Skeletal muscle satellite cell (primary cell): ENCODE data around the gene TREML2.

ENCODE experiments used
- H3K27me3 ChIP-seq: 2 replicates; pipeline ENCODE4 v1.7.0; 2013; ENCODE audit warnings: low read length; ENCODE audit not compliant: control insufficient read depth, insufficient read depth
- H3K36me3 ChIP-seq: 2 replicates; pipeline ENCODE4 v1.7.0; 2013; ENCODE audit warnings: mild to moderate bottlenecking, control low read depth, low read length; ENCODE audit not compliant: insufficient read depth
- H3K4me1 ChIP-seq: 2 replicates; pipeline ENCODE4 v1.7.0; 2013; ENCODE audit warnings: low read length; ENCODE audit not compliant: control insufficient read depth, insufficient read depth
- H3K4me2 ChIP-seq: 2 replicates; pipeline ENCODE4 v1.7.0; 2013; ENCODE audit warnings: mild to moderate bottlenecking, low read length
- H3K4me3 ChIP-seq: 2 replicates; pipeline ENCODE4 v1.7.0; 2013; ENCODE audit warnings: low read length
- H3K9ac ChIP-seq: 2 replicates; pipeline ENCODE4 v1.7.0; 2013; ENCODE audit warnings: mild to moderate bottlenecking, low read depth, low read length, moderate library complexity
- H3K9me3 ChIP-seq: replicated peaks from 2 replicates; pipeline ENCODE4 v1.7.0; 2013; ENCODE audit warnings: mild to moderate bottlenecking, control low read depth, low read length

TREML2 gene

GRCh38 chr6:41228096-41228495 is 27.1 kb upstream of the TREML2 start, which contains the start of gene TREML4:
Gene TREML4 (plus strand): TSS chr6:41228349. CDS start chr6:41228428, 79 bp downstream.
- Histone ChIP-seq H3K9ac (no peak within 1 kb of the TSS), H3K9me3 (no peaks in the 10 kb centered on the region), H3K4me1 (no peaks in the 10 kb centered on the region), H3K36me3 (no peaks in the 10 kb centered on the region), H3K4me2 (no peak within 1 kb of the TSS), H3K4me3 (no peak within 1 kb of the TSS), H3K27me3 (no peaks in the 10 kb centered on the region)

GRCh38 chr6:41226752-41227151 is 25.8 kb upstream of the TREML2 start:
- Histone ChIP-seq H3K9me3 (no peaks in the 10 kb centered on the region), H3K4me3 (no peak overlapping the region), H3K4me1 (no peaks in the 10 kb centered on the region)

GRCh38 chr6:41224800-41225199 is 23.9 kb upstream of the TREML2 start:
- Histone ChIP-seq H3K36me3 (no peaks in the 10 kb centered on the region), H3K4me1 (no peaks in the 10 kb centered on the region), H3K9ac (no peak overlapping the region), H3K4me2 (no peak overlapping the region), H3K4me3 (no peak overlapping the region), H3K27me3 (no peaks in the 10 kb centered on the region), H3K9me3 (no peaks in the 10 kb centered on the region)

More at GRCh38 chr6:41226752-41227151, 25.8 kb upstream of the TREML2 start:
- Histone ChIP-seq H3K9ac (no peak overlapping the region), H3K4me2 (no peak overlapping the region), H3K36me3 (no peaks in the 10 kb centered on the region), H3K27me3 (no peaks in the 10 kb centered on the region)

GRCh38 chr6:41222513-41222912 is 21.6 kb upstream of the TREML2 start:
- Histone ChIP-seq H3K9me3 (no peaks in the 10 kb centered on the region), H3K27me3 (no peaks in the 10 kb centered on the region), H3K36me3 (no peaks in the 10 kb centered on the region), H3K9ac (no peak overlapping the region), H3K4me2 (no peak overlapping the region), H3K4me1 (no peaks in the 10 kb centered on the region), H3K4me3 (no peak overlapping the region)

GRCh38 chr6:41222045-41222444 is 21.1 kb upstream of the TREML2 start:
- H3K27me3 ChIP-seq = no peaks in the 10 kb centered on the region
- no peaks in the 10 kb centered on the region for H3K4me1 ChIP-seq
- H3K4me2 ChIP-seq = no peak overlapping the region
- no peaks in the 10 kb centered on the region for H3K9me3 ChIP-seq
- H3K36me3 ChIP-seq = no peaks in the 10 kb centered on the region
- no peak overlapping the region for H3K9ac ChIP-seq
- no peak overlapping the region for H3K4me3 ChIP-seq

- no peak overlapping the region for H3K4me2 ChIP-seq
- no peaks in the 10 kb centered on the region for H3K36me3 ChIP-seq
- H3K4me1 ChIP-seq = no peaks in the 10 kb centered on the region
- H3K9me3 ChIP-seq = no peaks in the 10 kb centered on the region
- H3K4me3 ChIP-seq = no peak overlapping the region
- no peak overlapping the region for H3K9ac ChIP-seq
- H3K27me3 ChIP-seq = peaks cover 5% of the 10 kb centered on the region
Measured at GRCh38 chr6:41216616-41217015, 15.7 kb upstream of the TREML2 start.

- H3K9me3 ChIP-seq = no peaks in the 10 kb centered on the region
- no peaks in the 10 kb centered on the region for H3K4me1 ChIP-seq
- no peak overlapping the region for H3K4me3 ChIP-seq
- peaks cover 5% of the 10 kb centered on the region for H3K27me3 ChIP-seq
- no peak overlapping the region for H3K4me2 ChIP-seq
- no peak overlapping the region for H3K9ac ChIP-seq
- no peaks in the 10 kb centered on the region for H3K36me3 ChIP-seq
Measured at GRCh38 chr6:41215777-41216176, 14.8 kb upstream of the TREML2 start.

GRCh38 chr6:41214559-41215238 is 13.8 kb upstream of the TREML2 start:
- Histone ChIP-seq H3K4me1 (no peaks in the 10 kb centered on the region), H3K27me3 (peaks cover 8% of the 10 kb centered on the region), H3K4me3 (no peak overlapping the region), H3K36me3 (no peaks in the 10 kb centered on the region), H3K9ac (no peak overlapping the region), H3K4me2 (no peak overlapping the region), H3K9me3 (no peaks in the 10 kb centered on the region)

- peaks cover 8% of the 10 kb centered on the region for H3K27me3 ChIP-seq
- H3K4me2 ChIP-seq = no peak overlapping the region
- no peaks in the 10 kb centered on the region for H3K36me3 ChIP-seq
- H3K9ac ChIP-seq = no peak overlapping the region
- H3K9me3 ChIP-seq = no peaks in the 10 kb centered on the region
- H3K4me3 ChIP-seq = no peak overlapping the region
- H3K4me1 ChIP-seq = no peaks in the 10 kb centered on the region
Measured at GRCh38 chr6:41209547-41210320, 8.8 kb upstream of the TREML2 start.

- Histone ChIP-seq H3K27me3 (peaks cover 12% of the 10 kb centered on the region), H3K4me3 (no peak overlapping the region), H3K36me3 (no peaks in the 10 kb centered on the region), H3K9me3 (no peaks in the 10 kb centered on the region), H3K4me1 (no peaks in the 10 kb centered on the region), H3K4me2 (no peak overlapping the region), H3K9ac (no peak overlapping the region)
Measured at GRCh38 chr6:41208439-41209106, 7.6 kb upstream of the TREML2 start.

GRCh38 chr6:41204156-41204555 is 3.2 kb upstream of the TREML2 start:
- Histone ChIP-seq H3K4me2 (no peak overlapping the region), H3K9ac (no peak overlapping the region), H3K9me3 (no peaks in the 10 kb centered on the region), H3K4me3 (no peak overlapping the region), H3K4me1 (no peaks in the 10 kb centered on the region), H3K27me3 (peaks cover 4% of the 10 kb centered on the region), H3K36me3 (no peaks in the 10 kb centered on the region)
